Stimulated activated memory B cell treated with anti-CD40 and anti-IgM and Interleukin-4, amounts not matched to agents 10 μg/mL and 1 μg/mL and 100 μg/mL, for 72 hours (primary cell): ENCODE measurements around the gene DAD1.
"Not testable (repeated sequence)": the region's sequence is repeated elsewhere in the genome, so short reads cannot be mapped to it uniquely, and the experiment has no call there.

ENCODE experiments used
- ATAC-seq: fragments of 150-1000 bp; cut with Tn5 transposase; 2 replicates; pipeline ENCODE4 v1.10.0; 2021
- H3K27ac Mint-ChIP-seq: one replicate; pipeline ENCODE4 v1.8.0; 2022; ENCODE audit warnings: mild to moderate bottlenecking, mixed read lengths
- H3K27me3 Mint-ChIP-seq: one replicate; pipeline ENCODE4 v1.8.0; 2022; ENCODE audit warnings: mixed read lengths
- H3K36me3 Mint-ChIP-seq: one replicate; pipeline ENCODE4 v1.8.0; 2022; ENCODE audit warnings: mixed read lengths
- H3K4me1 Mint-ChIP-seq: one replicate; pipeline ENCODE4 v1.8.0; 2022; ENCODE audit warnings: mixed read lengths
- H3K4me3 Mint-ChIP-seq: one replicate; pipeline ENCODE4 v1.8.0; 2022; ENCODE audit warnings: mild to moderate bottlenecking, moderate library complexity, mixed read lengths
- H3K9me3 Mint-ChIP-seq: one replicate; pipeline ENCODE4 v1.8.0; 2022; ENCODE audit warnings: mixed read lengths

Gene DAD1

DNA sequence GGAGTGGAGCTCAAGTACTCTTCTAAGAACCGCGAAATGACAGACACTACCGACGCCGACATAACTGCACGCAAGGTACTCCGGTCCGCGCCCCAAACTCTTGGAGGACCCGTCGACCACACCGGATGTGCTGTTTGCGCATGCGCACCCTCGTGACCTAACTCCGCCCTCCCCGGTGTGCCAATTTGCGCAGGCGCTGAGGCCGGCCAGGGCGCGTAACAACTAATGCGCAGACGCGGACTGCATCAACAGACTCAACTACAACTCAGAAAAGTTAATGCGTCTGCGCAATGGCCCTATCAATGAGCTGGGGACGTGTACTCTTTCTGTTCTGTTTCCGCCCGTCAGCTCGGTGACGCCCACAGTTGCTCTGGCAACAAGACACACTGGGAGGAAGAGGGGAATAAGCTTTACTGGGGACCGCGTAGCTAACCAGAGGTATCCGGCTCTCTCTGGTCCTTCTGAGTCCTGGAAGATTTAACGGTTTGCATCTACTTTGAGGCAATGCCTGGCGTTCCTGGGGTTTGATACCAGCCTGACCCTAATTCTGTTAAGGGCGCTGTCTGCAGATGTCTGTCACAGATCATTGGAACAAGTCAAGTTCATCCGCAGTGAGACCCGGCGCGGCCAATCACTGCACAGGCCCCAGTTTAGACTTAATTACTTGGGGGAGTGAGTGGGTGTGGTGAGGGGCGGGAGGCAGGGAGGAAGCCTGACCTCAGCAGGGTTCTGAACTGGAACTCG lies at the start of gene DAD1:
Gene DAD1 (minus strand): TSS at position 129 of the 744 bp plus-strand sequence. CDS start 67 bp downstream, at position 62.
- H3K27ac Mint-ChIP-seq, result peak within 1 kb of the TSS; percentile 97
- H3K27me3 Mint-ChIP-seq, result no peaks in the 10 kb centered on the region
- peak; percentile 97 for ATAC-seq
- H3K4me1 Mint-ChIP-seq, result peaks cover 42% of the 10 kb centered on the region
- H3K4me3 Mint-ChIP-seq, result peak within 1 kb of the TSS; percentile 96
- peaks cover 20% of the 10 kb centered on the region for H3K36me3 Mint-ChIP-seq
- no peaks in the 10 kb centered on the region for H3K9me3 Mint-ChIP-seq

DNA sequence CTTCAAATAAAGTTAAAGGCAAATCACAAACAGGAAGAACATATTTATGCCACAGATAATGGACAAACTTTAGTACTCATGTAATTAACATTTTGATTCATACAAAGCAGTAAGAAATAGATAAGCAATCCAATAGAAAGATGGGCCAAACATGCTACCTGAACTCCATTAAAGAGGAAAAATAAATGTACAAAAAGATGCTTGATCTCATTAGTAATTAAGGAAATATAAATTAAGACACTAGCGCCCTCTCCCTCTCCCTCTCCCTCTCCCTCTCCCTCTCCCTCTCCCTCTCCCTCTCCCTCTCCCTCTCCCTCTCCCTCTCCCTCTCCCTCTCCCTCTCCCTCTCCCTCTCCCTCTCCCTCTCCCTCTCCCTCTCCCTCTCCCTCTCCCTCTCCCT lies 47.0 kb upstream of the DAD1 start:
- H3K4me3 Mint-ChIP-seq, ATAC-seq, H3K4me1 Mint-ChIP-seq, H3K9me3 Mint-ChIP-seq, H3K36me3 Mint-ChIP-seq, H3K27me3 Mint-ChIP-seq, H3K27ac Mint-ChIP-seq: not testable (repeated sequence)

DNA sequence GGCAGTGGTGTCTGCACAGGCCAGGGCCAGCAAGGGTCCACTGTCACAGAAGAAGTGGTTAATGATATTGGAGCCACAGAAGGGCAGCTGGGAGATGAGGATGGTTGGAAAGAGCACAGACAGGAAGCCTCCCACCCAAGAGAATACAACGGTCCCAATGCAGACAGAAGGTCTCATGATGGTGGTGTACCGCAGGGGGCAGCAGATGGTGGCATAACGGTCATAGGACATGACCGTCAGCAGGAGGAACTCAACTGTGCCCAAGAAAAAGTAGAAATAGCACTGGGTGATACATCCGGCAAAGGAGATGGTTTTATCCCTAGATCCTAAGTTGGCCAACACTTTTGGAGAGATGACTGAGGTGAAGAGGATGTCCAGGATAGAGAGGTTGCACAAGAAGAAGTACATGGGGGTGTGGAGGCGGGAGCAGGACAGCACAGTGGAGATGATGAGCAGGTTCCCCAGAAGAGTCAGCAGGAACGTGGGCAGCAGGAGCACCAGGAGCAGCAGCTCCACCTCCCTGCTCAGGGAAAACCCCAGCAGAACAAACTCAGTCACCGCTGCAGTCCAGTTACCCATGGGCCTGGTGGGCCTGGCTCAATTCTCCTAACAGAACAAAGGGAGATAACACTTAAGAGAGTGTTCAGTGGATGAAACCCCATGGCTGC lies 45.3 kb upstream of the DAD1 start:
- H3K36me3 Mint-ChIP-seq, result no peaks in the 10 kb centered on the region

DNA sequence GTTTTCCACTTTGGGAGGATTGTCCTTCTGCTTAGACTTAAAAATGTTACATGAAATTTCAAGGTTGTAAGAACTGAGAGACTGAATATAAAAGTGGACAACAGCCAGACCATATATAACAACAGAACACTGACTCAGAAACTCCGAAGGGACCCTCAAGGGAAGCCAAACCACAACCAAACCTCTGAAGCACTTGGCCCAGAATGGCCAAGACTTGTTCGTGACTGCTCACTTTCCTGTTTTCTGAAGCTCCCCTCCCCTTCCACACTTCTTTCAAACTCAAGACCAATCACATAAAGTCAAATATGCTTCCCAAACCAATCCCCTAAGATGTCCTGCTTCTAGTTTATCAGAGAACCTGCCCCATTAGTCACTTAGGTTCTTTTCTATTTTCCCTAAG lies 41.5 kb upstream of the DAD1 start:
- H3K27ac Mint-ChIP-seq, result no peak overlapping the region
- H3K36me3 Mint-ChIP-seq, result no peaks in the 10 kb centered on the region
- peaks cover 9% of the 10 kb centered on the region for H3K27me3 Mint-ChIP-seq
- no peak overlapping the region for H3K4me3 Mint-ChIP-seq
- H3K4me1 Mint-ChIP-seq, result no peaks in the 10 kb centered on the region
- peaks cover 8% of the 10 kb centered on the region for H3K9me3 Mint-ChIP-seq
- no peak for ATAC-seq

More for the DNA sequence above, 45.3 kb upstream of the DAD1 start:
- H3K27me3 Mint-ChIP-seq, result peaks cover under 1% of the 10 kb centered on the region
- H3K4me3 Mint-ChIP-seq, result no peak overlapping the region
- no peak for ATAC-seq
- H3K27ac Mint-ChIP-seq, result no peak overlapping the region
- H3K9me3 Mint-ChIP-seq, result peaks cover 8% of the 10 kb centered on the region
- no peaks in the 10 kb centered on the region for H3K4me1 Mint-ChIP-seq

DNA sequence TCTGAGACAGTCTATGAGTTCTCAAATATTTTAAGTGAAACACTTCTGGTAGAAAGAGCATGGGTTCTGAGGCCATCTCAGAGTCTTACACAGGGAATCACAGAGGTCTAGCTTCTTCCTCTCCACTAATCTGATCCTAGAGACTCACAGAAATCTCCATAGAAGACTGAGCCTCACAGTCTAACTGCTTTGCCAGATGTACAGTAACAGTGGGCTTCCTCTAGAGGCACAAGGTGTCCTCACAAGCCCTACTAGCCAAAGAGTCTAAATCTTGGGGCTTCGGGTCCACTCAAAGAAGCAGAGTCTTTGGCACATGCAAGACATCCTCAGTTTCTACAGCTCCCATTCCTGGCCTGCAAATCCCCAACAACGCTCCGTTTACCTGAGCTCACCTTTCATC lies 41.0 kb upstream of the DAD1 start:
- Mint-ChIP-seq H3K4me3 (no peak overlapping the region), H3K4me1 (no peaks in the 10 kb centered on the region), H3K36me3 (no peaks in the 10 kb centered on the region), H3K27me3 (peaks cover 9% of the 10 kb centered on the region), H3K27ac (no peak overlapping the region), H3K9me3 (peaks cover 8% of the 10 kb centered on the region)
- no peak for ATAC-seq

DNA sequence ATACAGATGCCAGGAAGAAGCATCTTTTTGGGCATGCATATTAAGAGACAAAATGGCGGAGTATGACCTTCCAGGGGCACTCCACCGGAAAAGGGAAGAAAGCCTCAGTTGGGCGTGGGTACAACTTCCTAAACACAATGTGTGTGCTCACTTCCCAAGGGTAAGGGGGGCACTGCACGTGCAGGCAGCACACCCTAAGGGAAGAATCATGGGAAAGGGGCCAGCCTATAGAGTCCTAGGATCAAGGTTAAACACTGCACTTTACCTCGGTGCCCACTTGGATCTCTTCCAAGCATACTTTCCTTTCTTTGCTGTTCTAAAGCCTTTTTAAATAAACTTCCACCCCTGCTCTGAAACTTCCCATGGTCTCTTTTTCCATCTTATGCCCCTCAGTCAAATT lies 40.3 kb upstream of the DAD1 start:
- Mint-ChIP-seq H3K4me1 (no peaks in the 10 kb centered on the region), H3K36me3 (no peaks in the 10 kb centered on the region), H3K4me3 (no peak overlapping the region), H3K27me3 (peaks cover 9% of the 10 kb centered on the region), H3K9me3 (peaks cover 8% of the 10 kb centered on the region), H3K27ac (no peak overlapping the region)
- ATAC-seq, result no peak

DNA sequence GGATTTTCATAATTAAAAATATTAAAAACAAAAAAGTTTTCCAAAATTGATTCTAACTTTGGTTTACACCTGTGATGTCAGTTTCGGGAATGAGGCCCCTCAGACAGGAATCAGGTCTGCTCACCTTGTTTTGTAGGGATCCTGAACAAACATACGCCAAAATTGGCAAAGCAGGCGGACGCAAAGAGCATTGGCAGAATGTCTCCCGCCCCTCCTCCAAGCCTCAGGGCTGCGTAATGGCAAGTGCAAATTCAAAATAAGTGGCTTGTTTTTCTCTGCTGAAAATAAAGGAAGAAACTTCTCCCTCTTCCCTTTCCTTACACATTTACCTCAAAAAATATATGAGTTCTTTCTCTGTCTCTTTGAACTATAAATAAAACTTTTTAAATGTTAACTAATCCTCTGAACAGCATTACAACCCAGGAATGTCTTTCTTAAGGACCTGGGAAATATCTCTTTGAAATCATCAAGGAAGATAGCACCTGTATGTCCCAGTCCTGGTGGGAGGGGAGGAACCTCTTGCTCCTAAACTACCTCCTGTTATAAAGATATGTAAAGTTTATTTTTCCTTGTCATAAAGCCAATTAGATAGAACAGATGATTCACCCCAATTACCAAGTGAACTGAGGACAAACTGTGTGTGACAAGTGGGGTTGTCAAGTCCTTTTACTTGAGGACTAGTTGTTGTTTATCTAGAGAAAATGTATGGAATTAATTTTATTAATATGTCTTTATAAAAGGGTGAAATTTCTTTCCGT lies 38.7 kb upstream of the DAD1 start:
- peaks cover 8% of the 10 kb centered on the region for H3K9me3 Mint-ChIP-seq
- H3K4me3 Mint-ChIP-seq, result no peak overlapping the region
- no peak overlapping the region for H3K27ac Mint-ChIP-seq
- ATAC-seq, result no peak
- H3K36me3 Mint-ChIP-seq, result no peaks in the 10 kb centered on the region
- peaks cover 9% of the 10 kb centered on the region for H3K27me3 Mint-ChIP-seq
- H3K4me1 Mint-ChIP-seq, result no peaks in the 10 kb centered on the region

DNA sequence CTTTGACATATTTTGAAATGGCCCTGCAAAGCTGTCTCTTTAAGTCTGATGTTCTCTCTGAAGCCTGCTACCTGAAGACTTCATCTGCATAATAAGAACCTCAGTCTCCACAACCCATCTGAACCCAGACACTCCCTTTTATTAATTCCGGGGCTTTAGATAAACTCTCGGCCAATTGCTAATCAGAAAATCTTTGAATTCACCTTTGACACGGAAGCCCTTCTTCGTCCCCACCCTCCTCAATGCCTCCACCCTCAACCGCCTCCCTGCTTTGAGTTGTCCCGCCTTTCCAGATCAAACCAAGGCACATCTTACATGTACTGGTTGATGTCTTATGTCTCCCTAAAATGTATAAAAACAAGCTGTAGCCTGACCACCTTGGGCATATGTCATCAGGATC lies 37.6 kb upstream of the DAD1 start:
- peaks cover 8% of the 10 kb centered on the region for H3K9me3 Mint-ChIP-seq
- H3K4me3 Mint-ChIP-seq, result no peak overlapping the region
- H3K27ac Mint-ChIP-seq, result no peak overlapping the region
- peaks cover 5% of the 10 kb centered on the region for H3K36me3 Mint-ChIP-seq
- no peaks in the 10 kb centered on the region for H3K4me1 Mint-ChIP-seq
- peaks cover 9% of the 10 kb centered on the region for H3K27me3 Mint-ChIP-seq
- no peak for ATAC-seq

DNA sequence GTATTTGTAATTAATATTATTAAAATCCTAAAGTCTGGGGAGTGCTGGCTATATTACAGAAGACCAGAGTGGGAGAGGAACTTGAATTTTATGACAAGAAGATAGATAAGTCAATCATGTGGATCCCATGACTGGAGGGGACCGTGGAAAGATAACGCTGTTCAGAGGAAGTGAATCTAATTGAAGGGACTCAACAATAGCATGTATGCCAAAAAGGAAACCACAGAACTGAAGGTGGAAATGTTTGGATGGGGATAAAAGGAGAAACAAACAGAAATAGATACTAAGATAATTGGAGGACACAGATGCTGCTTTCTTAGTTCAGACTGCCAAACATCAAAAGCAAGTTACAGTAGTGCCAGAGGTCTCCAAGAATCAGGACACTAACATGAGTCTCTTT lies 34.0 kb upstream of the DAD1 start:
- Mint-ChIP-seq H3K27ac (no peak overlapping the region), H3K4me3 (no peak overlapping the region), H3K9me3 (no peaks in the 10 kb centered on the region), H3K36me3 (peaks cover 13% of the 10 kb centered on the region), H3K4me1 (no peaks in the 10 kb centered on the region), H3K27me3 (no peaks in the 10 kb centered on the region)
- ATAC-seq, result no peak

DNA sequence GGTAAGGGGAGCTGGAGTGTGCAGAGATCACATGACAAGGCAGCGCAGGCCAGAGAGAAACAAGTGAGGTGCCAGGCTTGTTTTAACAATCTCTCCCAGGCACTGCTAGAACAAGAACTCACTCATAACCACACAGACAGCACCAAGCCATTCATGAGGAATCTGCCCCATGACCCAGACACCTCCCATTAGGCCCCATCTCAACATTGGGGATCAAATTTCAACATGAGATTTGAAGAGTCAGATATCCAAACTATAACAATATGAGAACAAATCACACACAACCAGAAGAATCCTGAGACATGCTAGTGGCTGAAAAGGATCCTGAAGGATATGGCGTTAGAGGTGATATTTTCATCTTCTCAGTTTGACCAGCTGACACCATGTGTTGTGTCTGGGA lies 33.2 kb upstream of the DAD1 start:
- H3K4me1 Mint-ChIP-seq, result no peaks in the 10 kb centered on the region
- ATAC-seq, result no peak
- no peaks in the 10 kb centered on the region for H3K9me3 Mint-ChIP-seq
- H3K27ac Mint-ChIP-seq, result no peak overlapping the region
- H3K27me3 Mint-ChIP-seq, result no peaks in the 10 kb centered on the region
- peaks cover 13% of the 10 kb centered on the region for H3K36me3 Mint-ChIP-seq
- H3K4me3 Mint-ChIP-seq, result no peak overlapping the region

DNA sequence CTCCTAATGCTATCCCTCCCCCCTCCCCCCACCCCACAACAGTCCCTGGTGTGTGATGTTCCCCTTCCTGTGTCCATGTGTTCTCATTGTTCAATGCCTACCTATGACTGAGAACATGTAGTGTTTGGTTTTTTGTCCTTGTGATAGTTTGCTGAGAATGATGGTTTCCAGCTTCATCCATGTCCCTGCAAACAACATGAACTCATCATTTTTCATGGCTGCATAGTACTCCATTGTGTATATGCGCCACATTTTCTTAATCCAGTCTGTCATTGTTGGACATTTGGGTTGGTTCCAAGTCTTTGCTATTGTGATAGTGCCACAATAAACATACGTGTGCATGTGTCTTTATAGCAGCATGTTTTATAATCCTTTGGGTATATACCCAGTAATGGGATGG lies 26.7 kb upstream of the DAD1 start:
- not testable (repeated sequence) for H3K27me3 Mint-ChIP-seq, H3K9me3 Mint-ChIP-seq, ATAC-seq, H3K4me1 Mint-ChIP-seq, H3K27ac Mint-ChIP-seq, H3K4me3 Mint-ChIP-seq
- peaks cover 27% of the 10 kb centered on the region for H3K36me3 Mint-ChIP-seq

DNA sequence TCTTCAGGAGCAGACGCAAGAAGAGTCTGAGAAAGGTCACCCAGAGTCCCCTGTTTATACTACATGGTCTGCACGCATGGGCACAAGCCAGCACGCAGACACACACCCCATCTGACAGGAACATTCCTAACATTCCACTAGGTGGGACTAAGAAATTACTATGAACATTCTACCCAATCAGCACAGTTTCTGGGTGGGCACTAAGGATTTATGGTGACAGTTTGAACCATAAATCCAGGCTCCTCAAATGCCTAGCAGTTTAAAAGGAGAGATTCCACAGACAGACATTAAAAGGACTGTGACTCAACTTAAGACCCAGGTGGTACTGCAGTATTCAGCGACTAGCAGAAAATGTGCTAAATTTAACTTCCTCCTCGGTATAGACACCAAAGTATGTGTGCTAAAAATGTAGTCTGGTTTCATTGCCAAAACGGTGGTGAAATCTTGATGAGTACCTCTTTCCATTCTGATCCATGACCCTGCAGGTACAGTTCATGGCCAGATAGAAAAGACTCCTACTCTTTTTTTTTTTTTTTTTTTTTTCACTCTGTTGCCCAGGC lies 25.3 kb upstream of the DAD1 start:
- Mint-ChIP-seq H3K27me3 (no peaks in the 10 kb centered on the region), H3K36me3 (peaks cover 35% of the 10 kb centered on the region), H3K27ac (no peak overlapping the region), H3K4me1 (no peaks in the 10 kb centered on the region), H3K9me3 (no peaks in the 10 kb centered on the region), H3K4me3 (no peak overlapping the region)
- no peak for ATAC-seq

DNA sequence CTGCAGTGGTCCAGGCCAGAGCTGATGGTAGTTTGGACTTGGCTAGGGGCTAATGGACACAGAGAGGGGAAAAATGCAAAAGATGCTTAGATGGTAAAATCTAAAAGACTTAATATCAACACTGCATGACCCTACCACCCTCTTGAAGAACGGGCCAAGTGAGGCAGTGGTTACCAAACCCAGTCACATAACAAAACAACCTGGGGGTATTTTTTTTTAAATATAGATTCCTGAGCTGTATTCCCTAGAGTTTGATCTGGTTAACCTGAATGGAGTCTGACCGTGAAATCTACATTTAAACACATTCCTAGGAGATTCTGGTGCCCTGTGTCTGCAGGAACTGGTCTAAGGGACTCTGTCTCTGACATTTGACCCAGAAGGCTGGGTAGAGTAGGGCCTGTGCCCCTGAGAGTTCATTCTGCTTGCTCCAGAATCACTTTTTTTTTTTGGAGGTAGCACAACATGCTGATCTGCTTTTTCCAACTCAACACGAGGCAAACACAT lies 24.8 kb upstream of the DAD1 start:
- H3K9me3 Mint-ChIP-seq, result no peaks in the 10 kb centered on the region
- no peak for ATAC-seq
- no peaks in the 10 kb centered on the region for H3K4me1 Mint-ChIP-seq
- H3K36me3 Mint-ChIP-seq, result peaks cover 36% of the 10 kb centered on the region
- H3K4me3 Mint-ChIP-seq, result no peak overlapping the region
- no peaks in the 10 kb centered on the region for H3K27me3 Mint-ChIP-seq
- no peak overlapping the region for H3K27ac Mint-ChIP-seq

DNA sequence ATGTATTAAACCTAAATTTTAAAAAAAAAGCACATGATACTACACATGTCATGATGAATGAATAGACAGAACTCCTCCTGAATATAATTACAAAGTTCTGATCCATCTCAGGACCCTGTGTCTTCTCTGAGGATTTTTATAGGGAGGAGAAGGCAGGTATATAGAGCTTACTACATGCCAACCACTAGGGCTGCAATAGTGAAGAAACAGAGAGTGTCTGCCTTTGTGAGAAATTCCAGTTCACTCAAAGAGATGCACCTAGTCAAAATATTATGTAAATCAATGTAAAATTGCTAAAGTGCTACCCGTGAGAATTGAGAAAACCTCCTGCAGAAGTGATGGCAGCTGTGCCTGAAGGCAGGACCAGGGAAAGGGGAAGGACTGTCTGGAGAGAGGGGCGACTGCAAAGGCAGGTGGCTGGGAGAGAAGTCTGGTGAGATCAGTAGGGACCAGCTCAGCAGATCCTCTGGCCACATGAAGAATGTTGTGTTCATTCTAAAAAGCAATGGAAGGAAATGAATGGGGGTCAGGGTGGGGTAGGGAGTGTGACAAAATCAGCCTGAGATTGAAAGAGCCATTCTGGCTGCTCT lies 24.2 kb upstream of the DAD1 start:
- ATAC-seq, result no peak
- Mint-ChIP-seq H3K27ac (peak overlapping the region; percentile 31), H3K36me3 (peaks cover 36% of the 10 kb centered on the region), H3K9me3 (no peaks in the 10 kb centered on the region), H3K4me1 (no peaks in the 10 kb centered on the region), H3K4me3 (no peak overlapping the region), H3K27me3 (no peaks in the 10 kb centered on the region)

DNA sequence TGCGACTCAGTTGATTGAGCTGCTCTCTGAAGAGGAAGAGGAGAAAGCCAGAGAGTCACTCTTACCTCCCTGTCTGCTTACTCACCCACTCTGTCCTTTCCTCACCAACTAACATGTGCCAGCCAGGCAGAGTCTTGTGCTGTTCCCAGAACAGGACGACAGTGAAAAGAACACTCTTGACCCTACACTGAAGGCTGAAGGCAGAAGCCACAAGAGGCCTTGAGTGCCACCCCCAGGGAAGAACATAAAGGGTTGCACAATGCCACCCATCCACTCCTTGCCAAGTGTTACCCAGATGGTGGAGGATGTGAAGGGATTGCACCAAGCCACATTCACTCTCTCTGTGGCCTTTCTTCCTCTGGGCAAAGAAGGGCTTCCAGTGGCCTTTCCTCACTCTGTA lies 21.9 kb upstream of the DAD1 start:
- H3K9me3 Mint-ChIP-seq, result no peaks in the 10 kb centered on the region
- peaks cover 51% of the 10 kb centered on the region for H3K36me3 Mint-ChIP-seq
- H3K4me1 Mint-ChIP-seq, result no peaks in the 10 kb centered on the region
- H3K27ac Mint-ChIP-seq, result no peak overlapping the region
- ATAC-seq, result no peak
- H3K4me3 Mint-ChIP-seq, result no peak overlapping the region
- H3K27me3 Mint-ChIP-seq, result no peaks in the 10 kb centered on the region
